Activated CD8-positive, alpha-beta memory T cell treated with anti-CD3 and anti-CD28 coated beads for 4 hours (primary cell): ENCODE results near the gene LSM3.

Experiments
- DNase-seq, 2 donors: peaks; one replicate each; pipeline ENCODE4 v3.0.0-alpha.2; 2020; ENCODE audit warnings: low read depth in 2 of 2

The LSM3 gene

DNA sequence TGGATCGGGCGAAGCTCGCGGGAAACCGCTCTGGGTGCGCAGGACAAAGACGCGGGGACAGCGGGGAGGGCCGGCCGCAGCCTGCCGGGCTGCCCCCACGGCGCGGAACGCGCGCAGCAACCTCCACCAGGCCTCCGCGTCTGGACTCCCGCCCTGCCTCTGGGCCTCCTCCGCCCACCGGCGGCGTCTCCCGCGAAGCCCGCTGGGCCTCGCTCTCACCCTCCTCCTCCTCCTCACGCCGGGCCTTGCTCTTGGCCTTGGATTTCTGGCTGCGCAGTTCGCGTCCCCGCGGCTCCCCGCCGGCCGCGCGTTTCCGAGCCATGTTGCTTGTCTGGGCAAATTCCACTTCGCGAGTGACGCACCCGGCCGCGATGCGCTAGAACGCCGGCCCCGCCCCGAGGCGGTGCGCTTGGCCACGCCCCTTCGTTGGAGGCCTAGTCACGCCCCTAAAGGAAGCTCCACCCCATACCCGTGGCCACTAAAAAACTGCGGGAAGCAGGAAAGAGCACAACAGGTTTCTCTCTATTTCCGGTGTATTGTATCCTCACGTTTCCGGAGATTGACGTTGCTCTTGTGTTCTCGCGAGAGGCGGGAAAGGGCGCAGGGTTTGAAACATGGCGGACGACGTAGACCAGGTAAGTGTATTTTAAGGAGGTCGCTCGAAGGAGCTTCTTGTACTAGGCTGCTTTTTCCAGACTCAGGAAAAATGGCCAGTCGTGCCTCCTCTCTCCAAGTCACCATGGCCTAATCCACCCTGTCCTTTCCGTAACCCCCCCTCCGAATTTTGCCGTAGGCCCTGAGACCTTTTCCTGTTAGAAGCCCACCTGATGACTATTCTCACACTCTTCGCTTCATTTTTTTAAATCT, at the start of gene LSM3, which contains the start of gene XPC:
TSS of gene LSM3 (plus strand) at position 571 of the 867 bp plus-strand sequence. CDS start at position 615, 44 bp downstream.
TSS of gene XPC (minus strand) at position 355 of the 867 bp plus-strand sequence. CDS start at position 322, 33 bp downstream.
- peak; percentile 93 to 96 for DNase-seq

DNA sequence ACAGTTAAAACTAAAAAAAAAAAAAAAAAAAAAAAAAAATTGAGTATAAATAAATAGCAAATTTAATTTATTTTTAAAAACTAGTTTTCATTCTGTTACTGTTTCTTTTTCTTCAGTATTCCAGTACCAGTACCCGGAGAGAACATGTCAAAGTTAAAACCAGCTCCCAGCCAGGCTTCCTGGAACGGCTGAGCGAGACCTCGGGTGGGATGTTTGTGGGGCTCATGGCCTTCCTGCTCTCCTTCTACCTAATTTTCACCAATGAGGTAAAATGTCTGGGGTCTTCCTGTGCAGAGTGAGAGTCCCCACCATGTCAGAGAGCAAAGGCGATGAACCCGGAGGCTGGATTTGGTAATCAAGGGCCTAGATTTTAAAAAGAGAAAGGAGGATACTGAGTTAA, 49.3 kb upstream of the LSM3 start:
- DNase-seq, result no peak

DNA sequence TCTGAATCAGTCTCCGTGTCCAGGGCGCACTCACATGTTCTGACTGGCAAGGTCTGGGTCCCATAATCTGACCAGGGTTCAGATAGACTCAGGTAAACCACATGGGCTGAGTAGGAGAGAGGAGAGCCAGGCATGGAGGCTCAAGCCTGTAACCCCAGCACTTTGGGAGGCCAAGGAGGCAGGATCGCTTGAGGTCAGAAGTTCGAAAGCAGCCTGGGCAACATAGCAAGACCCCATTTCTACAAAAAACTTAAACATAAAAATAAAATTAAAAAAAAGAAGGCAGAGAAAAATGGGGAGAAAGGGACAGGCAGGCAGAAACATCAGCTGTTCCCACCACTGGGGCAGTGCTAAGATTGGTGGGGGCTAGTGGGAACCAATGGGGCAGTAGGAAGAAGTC, 48.4 kb upstream of the LSM3 start:
- no peak for DNase-seq

DNA sequence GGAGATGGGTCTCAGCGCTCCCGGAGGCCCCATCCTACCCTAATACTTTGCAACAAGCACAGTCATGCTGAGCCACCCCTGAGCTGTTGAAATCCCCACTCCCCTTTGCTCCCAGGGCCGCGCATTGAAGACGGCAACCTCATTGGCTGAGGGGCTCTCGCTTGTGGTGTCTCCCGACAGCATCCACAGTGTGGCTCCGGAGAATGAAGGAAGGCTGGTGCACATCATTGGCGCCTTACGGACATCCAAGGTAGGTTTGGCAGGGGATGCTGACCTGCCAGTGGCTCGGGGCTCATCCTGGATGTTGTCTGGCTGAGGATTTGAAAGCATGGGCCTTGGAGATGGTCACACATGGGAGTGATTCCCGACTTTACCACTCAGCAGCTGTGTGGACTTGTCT, 47.9 kb upstream of the LSM3 start:
- no peak for DNase-seq

DNA sequence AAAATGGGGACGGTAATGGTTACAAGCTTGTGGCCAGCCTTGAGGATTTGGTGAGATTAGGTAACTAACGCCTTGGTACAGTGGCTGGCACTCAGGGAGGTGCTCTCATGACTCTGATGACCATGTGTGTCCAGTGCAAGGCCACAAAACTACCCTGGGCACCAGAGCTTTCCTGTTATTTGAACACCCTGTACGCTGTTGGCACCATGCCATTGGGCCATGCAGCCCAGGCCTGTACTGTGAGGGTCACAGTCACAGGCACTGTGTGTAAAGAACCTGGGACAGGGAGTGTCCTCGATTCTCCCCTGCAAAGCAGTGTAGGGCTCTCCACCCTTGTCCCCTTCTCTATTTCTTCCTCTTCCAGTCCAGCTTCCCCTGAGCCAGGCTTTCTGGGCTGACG, 47.5 kb upstream of the LSM3 start:
- no peak for DNase-seq

DNA sequence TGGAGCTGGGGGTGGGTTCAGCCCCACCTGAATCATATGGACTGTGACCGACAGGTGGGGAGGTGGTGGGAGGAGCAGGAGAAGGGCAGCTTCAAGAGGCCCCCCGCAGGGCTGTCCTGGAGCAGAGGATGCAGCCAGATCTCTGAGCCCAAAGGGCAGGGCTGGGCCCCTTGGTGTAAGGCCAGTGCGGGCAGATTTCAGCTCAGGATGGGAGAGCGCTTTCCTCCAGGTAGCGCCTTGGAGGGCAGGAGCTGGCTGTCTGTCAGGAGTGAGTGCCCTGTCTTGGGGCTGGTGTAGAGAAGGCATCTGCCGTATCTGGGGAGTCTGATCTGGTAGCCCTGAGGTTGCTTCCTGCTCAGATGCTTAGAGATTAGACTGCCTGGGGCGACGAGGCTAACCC, 46.5 kb upstream of the LSM3 start:
- DNase-seq, result no peak

DNA sequence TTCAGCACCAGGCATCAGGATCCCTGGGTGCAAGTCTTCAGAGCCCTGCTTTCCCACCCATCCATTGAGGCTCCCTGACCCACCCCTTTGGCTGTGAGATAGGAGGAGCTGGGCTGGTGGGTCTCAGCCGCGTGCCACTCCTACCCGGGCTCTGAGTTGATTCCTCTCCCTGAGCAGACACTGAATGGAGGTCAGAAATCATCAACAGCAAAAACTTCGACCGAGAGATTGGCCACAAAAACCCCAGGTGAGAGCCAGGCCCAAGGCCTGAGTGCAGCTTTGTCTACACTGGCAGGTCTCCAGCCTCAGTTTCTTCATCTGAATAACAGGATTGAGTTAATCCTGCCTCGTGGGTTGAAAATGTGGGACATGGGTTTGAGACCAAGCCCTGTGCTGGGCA, 45.9 kb upstream of the LSM3 start:
- no peak for DNase-seq

DNA sequence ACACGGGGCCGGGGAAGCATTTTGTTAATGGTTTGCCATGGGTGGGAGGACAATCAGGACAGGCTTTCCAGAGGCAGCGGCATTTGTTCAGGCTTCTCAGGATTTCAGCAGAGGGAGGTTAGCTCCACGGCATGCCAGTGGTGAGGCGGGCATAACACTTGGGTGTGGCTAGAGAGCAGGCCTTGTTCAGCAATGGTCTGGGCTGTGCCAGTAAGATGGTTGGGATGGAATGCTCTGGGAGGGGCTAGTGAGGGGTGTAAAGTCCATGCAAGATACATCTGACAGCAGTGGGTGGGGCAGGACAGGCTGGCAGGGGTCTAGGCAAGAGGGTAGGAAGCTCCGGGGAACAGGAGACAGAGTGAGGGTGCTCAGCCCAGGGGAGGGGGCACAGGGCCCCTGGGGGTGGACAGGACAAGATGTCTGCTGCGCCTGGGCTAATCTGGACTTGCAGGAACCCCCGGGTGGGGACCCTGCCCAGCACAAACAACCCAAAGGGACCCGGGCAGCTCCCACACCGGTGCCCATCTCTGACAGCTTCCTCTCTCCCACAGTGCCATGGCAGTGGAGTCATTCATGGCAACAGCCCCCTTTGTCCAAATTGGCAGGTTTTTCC, 45.3 kb upstream of the LSM3 start:
- DNase-seq, result no peak

DNA sequence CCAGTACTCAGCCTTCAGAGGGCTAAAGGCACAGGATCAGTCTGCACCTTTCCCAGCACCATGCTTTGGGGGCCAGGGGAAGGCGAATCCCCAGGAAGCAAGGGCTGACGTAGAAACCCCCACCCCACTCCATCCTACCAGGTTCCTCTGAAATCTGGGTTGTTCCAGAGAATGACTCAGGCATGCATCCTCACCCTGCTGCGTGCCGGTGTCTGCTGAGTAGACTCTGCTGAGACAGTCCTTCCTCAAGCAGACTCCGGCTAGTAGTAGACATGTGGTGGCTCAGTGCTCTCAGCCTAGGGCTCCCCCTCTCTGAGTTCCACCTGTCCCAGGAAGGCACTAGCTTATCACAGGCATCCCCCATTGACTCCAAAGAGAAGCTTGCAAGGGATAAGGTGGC, 44.7 kb upstream of the LSM3 start:
- DNase-seq, result no peak

DNA sequence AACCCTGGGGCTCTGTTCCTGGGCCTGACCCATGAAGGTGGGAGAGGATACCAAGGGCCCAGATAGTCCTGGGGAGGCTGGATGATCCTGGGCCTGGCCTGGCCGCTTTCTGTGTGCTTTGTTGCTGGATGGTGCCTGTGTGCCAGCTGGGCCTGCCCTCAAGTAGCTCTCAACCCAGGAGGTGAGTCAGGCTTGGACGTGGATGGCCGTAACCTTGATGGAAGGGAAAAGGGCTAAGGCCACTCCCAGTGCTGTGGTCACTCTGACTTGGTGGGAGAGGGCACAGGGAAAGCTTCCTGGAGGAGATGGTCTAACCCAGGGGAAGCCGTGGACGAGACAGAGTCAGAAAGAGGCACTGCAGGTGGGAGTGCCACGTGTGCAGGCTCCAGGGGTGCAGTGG, 44.3 kb upstream of the LSM3 start:
- DNase-seq, result no peak

DNA sequence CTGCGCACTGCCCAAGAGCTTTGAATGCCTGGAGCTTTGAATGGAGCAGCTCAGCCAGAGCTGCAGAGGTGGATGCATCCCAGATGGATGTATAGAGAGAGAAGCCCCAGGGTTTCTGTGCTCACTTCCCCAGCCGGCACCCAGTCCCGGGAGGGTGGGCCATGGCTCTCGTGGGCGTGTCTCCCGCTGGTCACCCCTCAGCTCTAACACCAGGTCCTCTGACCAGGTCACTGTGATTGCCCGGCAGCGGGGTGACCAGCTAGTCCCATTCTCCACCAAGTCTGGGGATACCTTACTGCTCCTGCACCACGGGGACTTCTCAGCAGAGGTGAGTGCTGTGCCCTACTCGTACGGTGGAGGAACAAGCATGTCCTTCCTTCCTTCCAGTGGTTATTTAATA, 43.0 kb upstream of the LSM3 start:
- DNase-seq, result no peak

DNA sequence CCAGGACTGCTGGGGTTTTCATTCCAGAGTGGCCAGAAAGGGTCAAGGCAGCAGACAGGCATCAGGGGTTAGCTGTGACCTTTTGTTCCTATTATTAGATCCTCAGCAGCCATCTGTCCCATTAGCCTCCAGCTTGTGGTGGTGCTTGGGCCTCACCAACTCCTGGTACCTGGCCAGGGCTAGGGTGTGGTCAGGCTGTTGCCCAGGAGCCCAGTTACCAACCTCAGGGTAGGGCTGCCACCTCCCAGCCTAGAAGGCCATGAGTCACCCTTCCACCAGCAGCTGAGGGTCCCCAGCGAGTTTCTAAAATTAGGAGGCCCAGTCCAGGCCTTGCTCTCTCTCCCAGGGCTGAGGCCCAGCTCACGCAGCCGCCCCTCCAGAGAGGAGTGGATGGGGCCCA, 41.6 kb upstream of the LSM3 start:
- no peak for DNase-seq

DNA sequence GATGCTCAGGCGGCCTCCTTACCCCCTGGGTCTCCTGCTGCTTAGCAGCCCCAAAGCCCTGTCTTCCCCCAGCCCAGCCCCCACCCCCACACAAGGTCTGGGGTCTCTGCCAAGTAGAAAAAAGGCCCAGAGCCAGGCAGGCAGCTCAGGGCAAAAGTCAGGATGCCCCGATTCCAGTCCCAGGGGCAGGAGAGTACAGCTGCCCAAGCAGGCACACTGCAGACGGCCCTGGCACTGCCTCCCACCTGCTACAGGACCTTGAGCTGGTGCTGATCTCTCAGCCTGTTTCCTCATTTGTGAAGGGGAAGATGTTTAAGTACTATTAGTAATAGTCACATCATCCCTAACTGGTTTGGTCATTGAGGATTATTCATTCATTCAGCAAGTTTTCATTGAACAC, 41.2 kb upstream of the LSM3 start:
- DNase-seq, result no peak

DNA sequence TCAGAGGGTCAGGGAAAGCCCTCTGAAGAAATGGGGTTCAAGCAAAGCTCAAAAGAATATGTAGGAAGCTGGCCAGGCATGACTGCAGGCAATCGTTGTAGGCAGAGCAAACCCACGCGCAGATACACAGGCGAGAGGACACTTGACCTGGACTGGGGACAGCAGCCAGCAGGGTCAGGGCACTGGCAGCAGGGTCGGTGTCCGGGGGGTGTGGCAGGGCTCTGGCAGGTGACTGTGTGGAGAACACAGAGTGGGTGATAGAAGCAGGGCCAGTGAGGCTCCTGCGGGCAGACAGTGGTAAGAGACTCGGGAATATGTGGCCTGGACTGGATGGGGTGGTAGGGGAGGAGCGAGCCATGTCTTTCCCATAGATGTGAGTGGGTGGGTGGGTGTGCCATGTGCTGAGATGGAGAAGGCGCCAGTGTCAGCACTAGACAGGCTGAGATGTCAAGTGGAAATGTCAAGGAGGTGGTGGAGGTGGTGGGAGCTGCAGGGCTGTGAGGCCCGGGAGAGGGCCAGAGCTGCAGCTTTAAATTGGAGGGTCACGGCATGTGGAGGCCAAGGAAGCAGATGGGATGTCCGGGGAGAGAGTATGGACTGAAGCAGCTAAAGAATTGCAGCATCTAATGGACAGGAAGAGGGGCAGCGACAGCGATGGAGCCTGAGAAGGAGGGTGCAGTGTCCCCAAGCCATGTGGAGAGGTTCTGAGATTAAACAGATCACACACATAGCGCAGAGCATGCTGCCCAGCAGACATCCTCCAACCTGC, 40.3 kb upstream of the LSM3 start:
- no peak for DNase-seq

DNA sequence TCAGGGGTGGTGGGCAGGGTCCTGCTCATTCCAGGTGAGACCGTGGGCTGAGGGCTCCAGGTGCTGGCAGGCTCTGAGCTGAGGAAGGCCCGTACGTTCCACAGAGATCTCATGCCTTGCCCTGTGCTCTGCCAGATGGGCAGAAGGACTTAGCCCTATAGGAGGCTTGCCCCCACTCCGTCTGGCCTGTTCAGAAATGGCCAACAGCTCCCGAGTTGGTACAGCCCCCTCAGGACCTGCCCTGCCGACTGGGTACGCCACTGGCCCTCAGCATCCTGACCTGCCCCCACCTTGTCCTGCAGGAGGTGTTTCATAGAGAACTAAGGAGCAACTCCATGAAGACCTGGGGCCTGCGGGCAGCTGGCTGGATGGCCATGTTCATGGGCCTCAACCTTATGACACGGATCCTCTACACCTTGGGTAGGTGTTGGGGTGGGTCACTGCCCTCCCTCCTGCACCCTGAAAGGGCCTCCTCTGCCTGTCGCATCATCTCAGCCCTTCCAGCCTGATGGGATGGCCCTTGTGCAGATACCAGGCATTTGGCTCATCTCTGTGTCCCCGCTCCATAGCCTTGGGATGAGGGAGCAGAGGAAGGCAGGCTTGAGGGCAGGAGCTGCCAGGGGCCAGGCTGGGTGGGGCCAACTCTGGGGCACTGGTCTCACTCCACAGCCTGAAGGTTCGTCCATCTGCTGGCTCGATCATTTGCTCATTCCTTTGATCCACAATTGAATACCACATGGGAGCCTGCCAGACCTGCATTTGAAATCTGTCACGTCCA, 39.5 kb upstream of the LSM3 start:
- DNase-seq, result no peak

DNA sequence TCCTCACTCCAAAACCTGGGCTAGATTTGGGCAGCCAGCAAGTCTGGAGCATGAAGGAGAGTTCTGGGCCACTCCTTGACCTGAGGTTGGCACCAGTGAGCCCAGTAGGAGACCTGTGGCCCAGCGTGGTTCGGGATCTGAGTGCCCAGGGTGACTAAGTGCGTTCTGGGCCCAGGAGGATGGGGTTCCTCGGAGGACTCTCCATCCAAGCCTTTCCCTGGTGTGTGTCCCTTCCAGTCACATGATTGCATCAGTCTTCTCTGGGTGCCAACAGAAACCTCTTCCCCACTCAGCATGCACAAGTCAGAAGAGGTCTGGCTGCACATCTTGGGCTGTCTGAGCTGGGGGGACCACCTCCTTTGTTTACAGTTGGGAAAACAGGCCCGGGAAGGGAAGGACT, 38.8 kb upstream of the LSM3 start:
- DNase-seq, result no peak

DNA sequence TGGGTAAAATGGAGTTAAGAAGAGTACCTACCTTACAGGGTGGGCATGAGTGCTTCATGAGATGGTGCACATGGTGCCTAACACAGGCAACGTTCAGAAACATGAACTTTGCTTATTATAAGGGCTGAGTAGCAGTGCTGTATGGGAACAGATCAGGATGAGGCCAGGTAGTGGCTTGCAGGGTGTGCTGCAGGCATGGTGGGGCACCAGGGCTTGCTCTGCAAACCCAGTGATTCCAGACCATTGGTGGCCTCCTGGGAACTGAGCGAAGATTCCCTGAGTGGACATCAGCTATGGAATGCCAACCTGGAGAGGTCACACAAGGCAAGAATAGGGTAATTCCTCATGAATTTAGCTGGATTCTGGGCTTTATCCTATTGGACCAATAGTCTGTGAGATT, 37.9 kb upstream of the LSM3 start:
- no peak for DNase-seq

DNA sequence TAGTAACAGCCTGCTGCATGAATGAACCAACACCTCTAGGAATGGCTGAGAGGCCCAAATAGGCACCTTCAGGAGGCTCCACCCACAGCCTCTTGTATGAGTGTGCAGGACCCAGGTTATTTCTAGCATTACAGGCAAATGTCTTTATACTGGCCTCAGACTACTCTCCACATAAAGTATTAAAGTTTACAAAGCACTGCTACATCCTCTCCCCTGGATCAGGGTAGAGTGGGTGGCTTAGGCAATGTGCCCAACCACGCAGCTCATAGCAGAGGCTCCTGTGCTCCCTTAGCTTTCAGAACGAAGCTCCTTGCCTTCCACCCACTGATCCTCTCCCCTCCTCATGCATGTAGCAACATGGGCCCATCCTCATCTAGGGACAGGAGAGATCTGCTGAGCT, 37.5 kb upstream of the LSM3 start:
- no peak for DNase-seq

DNA sequence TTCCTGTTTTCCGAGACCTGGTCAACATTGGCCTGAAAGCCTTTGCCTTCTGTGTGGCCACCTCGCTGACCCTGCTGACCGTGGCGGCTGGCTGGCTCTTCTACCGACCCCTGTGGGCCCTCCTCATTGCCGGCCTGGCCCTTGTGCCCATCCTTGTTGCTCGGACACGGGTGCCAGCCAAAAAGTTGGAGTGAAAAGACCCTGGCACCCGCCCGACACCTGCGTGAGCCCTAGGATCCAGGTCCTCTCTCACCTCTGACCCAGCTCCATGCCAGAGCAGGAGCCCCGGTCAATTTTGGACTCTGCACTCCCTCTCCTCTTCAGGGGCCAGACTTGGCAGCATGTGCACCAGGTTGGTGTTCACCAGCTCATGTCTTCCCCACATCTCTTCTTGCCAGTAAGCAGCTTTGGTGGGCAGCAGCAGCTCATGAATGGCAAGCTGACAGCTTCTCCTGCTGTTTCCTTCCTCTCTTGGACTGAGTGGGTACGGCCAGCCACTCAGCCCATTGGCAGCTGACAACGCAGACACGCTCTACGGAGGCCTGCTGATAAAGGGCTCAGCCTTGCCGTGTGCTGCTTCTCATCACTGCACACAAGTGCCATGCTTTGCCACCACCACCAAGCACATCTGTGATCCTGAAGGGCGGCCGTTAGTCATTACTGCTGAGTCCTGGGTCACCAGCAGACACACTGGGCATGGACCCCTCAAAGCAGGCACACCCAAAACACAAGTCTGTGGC, 36.8 kb upstream of the LSM3 start:
- DNase-seq, result no peak

DNA sequence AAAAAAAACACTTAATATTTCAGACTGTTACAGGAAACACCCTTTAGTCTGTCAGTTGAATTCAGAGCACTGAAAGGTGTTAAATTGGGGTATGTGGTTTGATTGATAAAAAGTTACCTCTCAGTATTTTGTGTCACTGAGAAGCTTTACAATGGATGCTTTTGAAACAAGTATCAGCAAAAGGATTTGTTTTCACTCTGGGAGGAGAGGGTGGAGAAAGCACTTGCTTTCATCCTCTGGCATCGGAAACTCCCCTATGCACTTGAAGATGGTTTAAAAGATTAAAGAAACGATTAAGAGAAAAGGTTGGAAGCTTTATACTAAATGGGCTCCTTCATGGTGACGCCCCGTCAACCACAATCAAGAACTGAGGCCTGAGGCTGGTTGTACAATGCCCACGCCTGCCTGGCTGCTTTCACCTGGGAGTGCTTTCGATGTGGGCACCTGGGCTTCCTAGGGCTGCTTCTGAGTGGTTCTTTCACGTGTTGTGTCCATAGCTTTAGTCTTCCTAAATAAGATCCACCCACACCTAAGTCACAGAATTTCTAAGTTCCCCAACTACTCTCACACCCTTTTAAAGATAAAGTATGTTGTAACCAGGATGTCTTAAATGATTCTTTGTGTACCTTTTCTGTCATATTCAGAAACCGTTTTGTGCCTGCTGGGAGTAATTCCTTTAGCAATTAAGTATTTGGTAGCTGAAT, 35.9 kb upstream of the LSM3 start:
- DNase-seq, result peak in 1 of 2 donors; percentile 28
